ENCODE measurements around the gene ELFN2. TPM values are rescaled to one million over a fixed set of nuclear protein-coding genes. Genes with fewer than 3 reads are reported as not detected.
A peak's percentile ranks its signal among the peaks of the same experiment; 100 is the strongest.

Gene ELFN2
- total and polyA plus RNA-seq, 4 experiments from 2014 or later, result 0.32 to 0.55 TPM; not detected in 2

DNA sequence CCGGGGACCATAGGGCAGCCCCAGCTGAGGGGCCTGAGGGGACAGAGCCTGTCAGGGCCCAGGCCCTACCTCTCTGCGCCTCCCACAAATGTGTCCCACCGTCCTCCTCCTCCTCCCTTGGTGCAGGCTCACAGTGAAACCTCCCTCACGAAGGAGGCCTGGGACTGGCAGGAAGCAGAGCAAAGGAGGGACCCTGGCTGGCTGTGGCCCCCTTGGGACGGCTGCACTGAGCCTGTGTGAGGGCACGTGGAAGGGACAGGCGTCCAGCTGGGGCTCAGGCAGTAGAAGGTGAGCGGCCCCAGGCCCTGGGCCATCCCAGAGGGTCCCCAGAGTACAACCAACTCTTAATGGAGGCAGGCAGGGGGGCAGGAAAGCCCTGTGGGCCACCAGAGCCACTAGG is 60.7 kb downstream of the ELFN2 start:
- Histone ChIP-seq H3K36me3 (ENCODE audit: insufficient read depth, low read length) (no peaks in the 10 kb centered on the region), H3K4me3 (ENCODE audit: low read length in 2 of 2) (no peak overlapping the region), H3K27ac (ENCODE audit: low read depth, low read length) (no peak overlapping the region), H3K4me1 (ENCODE audit: insufficient read depth, low read length) (no peaks in the 10 kb centered on the region), H3K27me3 (ENCODE audit: insufficient read depth, low read length) (no peaks in the 10 kb centered on the region), H3K9me3 (ENCODE audit: control insufficient read depth in 1 of 2, low read length in 2 of 2) (no peaks in the 10 kb centered on the region)
- CTCF ChIA-PET (ENCODE audit: partially characterized antibody), result no interaction called here
- Mint-ChIP-seq H3K36me3 (no peaks in the 10 kb centered on the region), H3K4me1 (no peaks in the 10 kb centered on the region), H3K27me3 (no peaks in the 10 kb centered on the region), H3K27ac (no peak overlapping the region), H3K4me3 (no peak overlapping the region), H3K9me3 (no peaks in the 10 kb centered on the region)
- intact Hi-C loops (cut with micrococcal nuclease), result no loop called here
- no peak for DNase-seq
- POLR2A ChIA-PET (ENCODE audit: partially characterized antibody), result no interaction called here

DNA sequence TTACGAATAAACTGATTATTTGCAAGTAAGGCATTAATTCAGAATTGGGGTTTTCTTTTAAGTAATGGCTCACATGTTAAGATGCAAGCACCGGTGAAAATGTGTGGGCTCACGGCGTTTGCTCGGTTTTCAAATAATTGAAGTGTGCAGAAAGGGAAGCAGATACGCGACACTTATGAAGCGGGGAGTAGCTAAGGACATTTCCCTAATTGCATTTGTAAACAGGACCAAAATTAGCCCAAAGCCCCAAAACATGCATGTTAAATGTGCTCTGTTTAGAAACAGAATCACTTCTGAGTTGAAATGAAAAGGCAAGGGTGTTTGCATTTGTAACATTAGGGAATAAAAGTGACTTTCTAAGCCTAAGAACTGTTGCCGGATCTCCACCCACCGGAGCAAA is 61.3 kb downstream of the ELFN2 start:
- H3K36me3 Mint-ChIP-seq, result no peaks in the 10 kb centered on the region
- no peaks in the 10 kb centered on the region for H3K4me1 Mint-ChIP-seq
- CTCF ChIA-PET (ENCODE audit: partially characterized antibody), result interaction anchor here (1.1 kb wide), 1 partner anchor 49 kb away, joined by 3 read pairs; no protein-coding TSS in a partner anchor
- no peak overlapping the region for H3K4me3 Mint-ChIP-seq
- H3K9me3 Mint-ChIP-seq, result no peaks in the 10 kb centered on the region
- POLR2A ChIA-PET (ENCODE audit: partially characterized antibody), result no interaction called here
- no peaks in the 10 kb centered on the region for H3K27me3 Mint-ChIP-seq
- Histone ChIP-seq H3K27me3 (ENCODE audit: insufficient read depth, low read length) (no peaks in the 10 kb centered on the region), H3K27ac (ENCODE audit: low read depth, low read length) (no peak overlapping the region), H3K4me1 (ENCODE audit: insufficient read depth, low read length) (no peaks in the 10 kb centered on the region), H3K9me3 (ENCODE audit: control insufficient read depth in 1 of 2, low read length in 2 of 2) (no peaks in the 10 kb centered on the region), H3K4me3 (ENCODE audit: low read length in 2 of 2) (no peak overlapping the region), H3K36me3 (ENCODE audit: insufficient read depth, low read length) (no peaks in the 10 kb centered on the region)
- intact Hi-C loops (cut with micrococcal nuclease), result no loop called here
- H3K27ac Mint-ChIP-seq, result no peak overlapping the region
- no peak for DNase-seq

DNA sequence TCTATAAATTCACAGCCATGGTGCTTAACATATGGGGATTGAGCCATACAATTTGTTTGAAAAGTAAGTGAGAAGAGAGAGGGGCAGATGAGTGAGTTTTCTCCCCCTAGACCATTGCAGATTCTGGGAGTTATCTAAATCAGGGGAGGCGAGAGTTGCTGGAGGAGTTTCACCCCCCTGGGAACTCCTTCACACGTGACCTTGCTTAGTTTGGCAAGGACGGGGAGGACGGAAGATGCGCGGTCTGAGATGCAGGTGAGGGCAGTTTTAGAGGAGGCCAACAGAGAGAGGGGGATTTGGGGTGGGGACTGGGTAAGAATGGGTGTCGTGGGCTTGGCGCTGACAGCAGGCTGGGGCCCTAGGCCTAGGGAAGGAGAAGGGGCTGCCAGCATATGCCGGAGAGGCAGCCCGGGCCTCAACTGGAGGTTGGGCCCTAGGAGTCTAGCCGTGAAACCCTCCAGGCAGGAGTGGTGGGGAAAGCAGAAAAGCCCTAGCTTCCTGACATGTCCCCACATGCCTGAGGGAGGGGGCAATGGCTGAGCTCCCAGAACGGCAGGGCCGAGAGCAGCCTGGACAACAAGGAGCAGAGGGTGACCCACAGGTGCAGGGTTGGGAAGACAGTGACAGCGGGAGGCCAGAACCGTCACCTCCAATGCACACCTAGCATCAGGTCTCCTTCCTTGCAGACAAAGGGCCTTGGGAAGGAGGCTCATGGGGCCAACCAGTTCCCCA is 63.9 kb downstream of the ELFN2 start:
- no peaks in the 10 kb centered on the region for H3K9me3 ChIP-seq (ENCODE audit: control insufficient read depth in 1 of 2, low read length in 2 of 2)
- no peak overlapping the region for H3K27ac Mint-ChIP-seq
- H3K4me1 ChIP-seq (ENCODE audit: insufficient read depth, low read length), result no peaks in the 10 kb centered on the region
- H3K4me1 Mint-ChIP-seq, result no peaks in the 10 kb centered on the region
- H3K36me3 Mint-ChIP-seq, result no peaks in the 10 kb centered on the region
- no peak for DNase-seq
- H3K36me3 ChIP-seq (ENCODE audit: insufficient read depth, low read length), result no peaks in the 10 kb centered on the region
- H3K27me3 Mint-ChIP-seq, result no peaks in the 10 kb centered on the region
- H3K4me3 Mint-ChIP-seq, result no peak overlapping the region
- CTCF ChIA-PET (ENCODE audit: partially characterized antibody), result no interaction called here
- POLR2A ChIA-PET (ENCODE audit: partially characterized antibody), result no interaction called here
- H3K27me3 ChIP-seq (ENCODE audit: insufficient read depth, low read length), result no peaks in the 10 kb centered on the region
- intact Hi-C loops (cut with micrococcal nuclease), result no loop called here
- H3K27ac ChIP-seq (ENCODE audit: low read depth, low read length), result no peak overlapping the region
- H3K4me3 ChIP-seq (ENCODE audit: low read length in 2 of 2), result no peak overlapping the region
- peaks cover 0 to 1% (median 0%) of the 10 kb centered on the region in 8 donors for H3K9me3 Mint-ChIP-seq

DNA sequence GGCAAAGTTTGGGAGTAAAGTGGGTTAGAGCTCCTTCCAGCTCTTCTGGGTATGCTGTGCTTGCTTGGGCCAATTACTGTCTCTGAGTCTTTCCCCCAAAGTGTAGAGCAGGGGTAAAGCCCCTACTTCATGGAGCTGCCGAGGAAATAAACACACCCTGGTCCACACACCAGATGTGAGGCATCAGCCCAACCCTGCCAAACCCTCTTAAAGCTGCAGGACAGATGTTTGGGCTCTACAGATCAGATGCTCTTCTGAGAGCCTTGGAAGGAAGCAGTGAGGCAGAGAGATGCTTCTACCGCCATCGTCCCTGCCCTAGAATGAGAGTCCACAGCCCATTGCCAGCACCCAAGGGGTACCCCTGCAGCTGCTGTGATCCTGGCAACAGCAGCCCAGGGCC is 64.7 kb downstream of the ELFN2 start:
- ChIA-PET POLR2A (ENCODE audit: partially characterized antibody) (no interaction called here), CTCF (ENCODE audit: partially characterized antibody) (no interaction called here)

DNA sequence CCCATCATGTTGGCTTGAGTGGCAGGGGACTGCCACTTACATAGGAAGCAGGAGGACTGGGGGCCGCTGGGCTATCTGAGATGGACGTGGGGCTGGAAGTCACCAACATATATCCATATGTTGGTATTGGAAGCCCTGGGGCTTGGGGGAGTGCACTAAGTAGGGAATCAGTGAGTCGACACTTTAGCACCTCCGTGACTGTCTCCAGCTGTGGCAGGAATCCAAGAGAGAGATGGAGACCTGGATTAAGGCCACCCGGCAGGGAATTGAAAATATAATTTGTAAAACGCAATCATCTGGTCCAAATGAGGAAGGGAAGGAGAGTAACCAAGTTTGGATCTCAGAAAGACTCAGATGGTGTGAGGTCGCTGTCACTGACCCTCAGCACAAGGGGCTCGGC is 68.4 kb downstream of the ELFN2 start:
- Histone ChIP-seq H3K4me1 (ENCODE audit: insufficient read depth, low read length) (no peaks in the 10 kb centered on the region), H3K27ac (ENCODE audit: low read depth, low read length) (no peak overlapping the region), H3K9me3 (ENCODE audit: control insufficient read depth in 1 of 2, low read length in 2 of 2) (no peaks in the 10 kb centered on the region), H3K4me3 (ENCODE audit: low read length in 2 of 2) (no peak overlapping the region), H3K36me3 (ENCODE audit: insufficient read depth, low read length) (no peaks in the 10 kb centered on the region), H3K27me3 (ENCODE audit: insufficient read depth, low read length) (no peaks in the 10 kb centered on the region)
- intact Hi-C loops (cut with micrococcal nuclease), result no loop called here
- Mint-ChIP-seq H3K4me1 (no peaks in the 10 kb centered on the region), H3K27ac (no peak overlapping the region), H3K36me3 (no peaks in the 10 kb centered on the region), H3K27me3 (peaks cover 5% of the 10 kb centered on the region in 2 donors), H3K9me3 (peaks cover 0 to 1% (median 0%) of the 10 kb centered on the region in 8 donors), H3K4me3 (no peak overlapping the region)
- POLR2A ChIA-PET (ENCODE audit: partially characterized antibody), result no interaction called here
- CTCF ChIA-PET (ENCODE audit: partially characterized antibody), result no interaction called here
- DNase-seq, result no peak

More for the DNA sequence above, 64.7 kb downstream of the ELFN2 start:
- no peaks in the 10 kb centered on the region for H3K36me3 Mint-ChIP-seq
- Histone ChIP-seq H3K36me3 (ENCODE audit: insufficient read depth, low read length) (no peaks in the 10 kb centered on the region), H3K27me3 (ENCODE audit: insufficient read depth, low read length) (no peaks in the 10 kb centered on the region), H3K9me3 (ENCODE audit: control insufficient read depth in 1 of 2, low read length in 2 of 2) (no peaks in the 10 kb centered on the region), H3K4me1 (ENCODE audit: insufficient read depth, low read length) (no peaks in the 10 kb centered on the region), H3K4me3 (ENCODE audit: low read length in 2 of 2) (no peak overlapping the region), H3K27ac (ENCODE audit: low read depth, low read length) (no peak overlapping the region)
- peaks cover 0 to 5% of the 10 kb centered on the region in 2 donors for H3K27me3 Mint-ChIP-seq
- H3K9me3 Mint-ChIP-seq, result peaks cover 0 to 1% (median 0%) of the 10 kb centered on the region in 8 donors
- H3K27ac Mint-ChIP-seq, result no peak overlapping the region
- H3K4me3 Mint-ChIP-seq, result no peak overlapping the region
- no peak for DNase-seq
- intact Hi-C loops (cut with micrococcal nuclease), result no loop called here
- H3K4me1 Mint-ChIP-seq, result no peaks in the 10 kb centered on the region

DNA sequence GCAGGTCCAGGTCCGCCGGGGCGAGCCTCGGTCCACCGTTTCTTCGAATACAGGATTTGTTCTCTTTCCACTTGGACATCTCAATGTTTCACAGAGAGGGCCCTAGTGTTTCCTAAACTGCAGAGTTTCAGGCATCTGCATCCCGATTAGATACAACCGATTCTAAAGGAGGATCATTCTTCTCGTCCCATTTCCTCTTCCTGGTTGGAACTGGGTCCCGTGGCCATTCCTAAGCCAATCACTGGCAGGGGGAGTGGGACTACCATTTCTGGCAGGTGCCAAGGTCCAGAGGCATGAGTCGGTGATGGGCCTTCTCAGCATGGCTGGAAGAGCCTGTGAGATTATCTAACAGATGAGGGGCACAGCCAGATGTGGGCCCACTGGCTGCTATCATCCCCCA is 68.9 kb downstream of the ELFN2 start:
- H3K4me3 ChIP-seq (ENCODE audit: low read length in 2 of 2), result no peak overlapping the region
- ChIA-PET POLR2A (ENCODE audit: partially characterized antibody) (no interaction called here), CTCF (ENCODE audit: partially characterized antibody) (no interaction called here)
- H3K27me3 Mint-ChIP-seq, result peaks cover 5% of the 10 kb centered on the region in 2 donors
- no peak overlapping the region for H3K27ac ChIP-seq (ENCODE audit: low read depth, low read length)
- no peaks in the 10 kb centered on the region for H3K9me3 ChIP-seq (ENCODE audit: control insufficient read depth in 1 of 2, low read length in 2 of 2)
- H3K4me1 ChIP-seq (ENCODE audit: insufficient read depth, low read length), result no peaks in the 10 kb centered on the region
- intact Hi-C loops (cut with micrococcal nuclease), result no loop called here
- DNase-seq, result no peak
- no peaks in the 10 kb centered on the region for H3K4me1 Mint-ChIP-seq
- H3K36me3 Mint-ChIP-seq, result no peaks in the 10 kb centered on the region
- no peaks in the 10 kb centered on the region for H3K36me3 ChIP-seq (ENCODE audit: insufficient read depth, low read length)
- H3K27me3 ChIP-seq (ENCODE audit: insufficient read depth, low read length), result no peaks in the 10 kb centered on the region
- H3K27ac Mint-ChIP-seq, result no peak overlapping the region
- H3K4me3 Mint-ChIP-seq, result no peak overlapping the region
- peaks cover 0 to 1% (median 0%) of the 10 kb centered on the region in 8 donors for H3K9me3 Mint-ChIP-seq

DNA sequence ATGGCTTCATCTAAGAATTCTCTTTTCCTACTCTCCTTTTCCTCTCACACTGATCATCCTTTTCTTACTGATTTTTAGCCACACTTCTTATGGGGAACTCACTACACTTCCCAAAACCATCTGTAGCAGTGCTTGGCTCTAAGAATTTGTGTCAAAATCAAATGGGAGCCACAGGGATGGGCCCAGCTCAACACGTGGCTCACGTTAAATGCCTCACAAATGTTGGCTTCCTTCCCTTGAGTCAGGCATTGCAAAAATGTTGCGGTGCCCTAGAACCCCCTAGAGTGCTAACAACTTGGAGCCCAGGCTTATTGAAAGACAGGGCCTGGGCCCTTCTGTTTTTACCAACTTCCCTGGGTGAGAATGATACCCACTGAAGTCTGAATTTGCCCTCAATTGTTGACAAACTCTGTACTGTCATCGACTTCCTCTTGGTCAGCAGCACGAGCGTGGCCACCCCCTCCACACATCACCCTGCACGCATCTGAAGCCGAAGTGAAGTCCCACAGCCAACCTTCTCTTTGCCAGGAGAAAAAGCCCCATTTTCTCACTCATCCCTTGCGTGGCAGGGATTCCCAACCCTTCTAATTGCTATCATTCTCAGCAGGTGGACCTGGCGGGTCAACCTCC is 69.7 kb downstream of the ELFN2 start:
- H3K4me3 ChIP-seq (ENCODE audit: low read length in 2 of 2), result no peak overlapping the region
- peaks cover 0 to 1% (median 0%) of the 10 kb centered on the region in 8 donors for H3K9me3 Mint-ChIP-seq
- no peaks in the 10 kb centered on the region for H3K4me1 Mint-ChIP-seq
- H3K9me3 ChIP-seq (ENCODE audit: control insufficient read depth in 1 of 2, low read length in 2 of 2), result no peaks in the 10 kb centered on the region
- intact Hi-C loops (cut with micrococcal nuclease), result no loop called here
- no peak for DNase-seq
- H3K27ac ChIP-seq (ENCODE audit: low read depth, low read length), result no peak overlapping the region
- ChIA-PET POLR2A (ENCODE audit: partially characterized antibody) (no interaction called here), CTCF (ENCODE audit: partially characterized antibody) (no interaction called here)
- H3K4me3 Mint-ChIP-seq, result no peak overlapping the region
- no peaks in the 10 kb centered on the region for H3K4me1 ChIP-seq (ENCODE audit: insufficient read depth, low read length)
- no peaks in the 10 kb centered on the region for H3K27me3 ChIP-seq (ENCODE audit: insufficient read depth, low read length)
- peak overlapping the region in 1 of 7 donors; percentile 68 for H3K27ac Mint-ChIP-seq
- peaks cover 5% of the 10 kb centered on the region in 2 donors for H3K27me3 Mint-ChIP-seq
- H3K36me3 ChIP-seq (ENCODE audit: insufficient read depth, low read length), result no peaks in the 10 kb centered on the region
- no peaks in the 10 kb centered on the region for H3K36me3 Mint-ChIP-seq
